ENCODE measurements around the gene SETX. TPM values are rescaled to one million over a fixed set of nuclear protein-coding genes. Genes with fewer than 3 reads are reported as not detected.
A peak's percentile ranks its signal among the peaks of the same experiment; 100 is the strongest.

SETX gene
- total RNA-seq, 2 experiments from 2014 or later = 26.4 to 26.7 TPM

DNA sequence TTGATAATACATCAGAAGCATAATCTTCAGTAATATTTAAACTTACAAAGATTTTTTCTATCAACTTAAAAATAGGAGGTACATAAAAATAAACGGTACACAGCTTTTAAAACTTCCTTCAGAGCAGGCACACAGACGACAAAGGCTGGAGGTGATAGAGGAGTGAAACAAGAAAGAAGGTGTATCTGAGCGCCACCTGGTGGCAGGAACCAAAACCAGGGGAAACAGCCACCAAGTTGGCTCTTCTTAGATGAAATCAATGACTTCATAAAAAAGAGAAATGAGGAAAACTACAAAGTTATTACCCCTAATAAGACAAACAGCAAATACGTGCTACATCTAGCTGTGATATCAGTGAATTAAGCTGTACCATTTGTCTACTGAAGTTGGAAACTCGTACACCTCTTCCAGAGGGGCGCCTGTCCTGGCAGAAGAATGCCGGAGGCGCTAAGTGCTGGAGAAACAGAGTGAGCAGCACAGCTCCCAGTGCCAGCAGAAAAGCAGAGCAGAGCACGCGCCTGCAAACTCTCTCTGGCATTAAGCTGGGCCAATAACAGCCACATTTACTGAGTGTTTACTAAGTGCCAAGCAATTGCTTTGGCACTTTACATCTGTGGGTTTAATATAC is 85.9 kb downstream of the SETX start:
- Mint-ChIP-seq H3K4me3 (no peak overlapping the region), H3K27ac (peak overlapping the region; percentile 75), H3K27me3 (ENCODE audit: low read depth) (no peaks in the 10 kb centered on the region), H3K4me1 (ENCODE audit: low read depth) (peaks cover 12% of the 10 kb centered on the region), H3K36me3 (ENCODE audit: low read depth) (peaks cover 45% of the 10 kb centered on the region), H3K9me3 (peaks cover 5% of the 10 kb centered on the region)
- intact Hi-C loops (cut with micrococcal nuclease) = loop anchor here (1.0 kb wide), 1 partner anchor 10 kb away; no protein-coding TSS in a partner anchor
- CTCF ChIA-PET = interaction anchor here (0.5 to 1.8 kb wide), 14 partner anchors 9 to 511 kb away, joined by 3 to 12 read pairs (median 4); no protein-coding TSS in a partner anchor
- peak; percentile 88 for DNase-seq

DNA sequence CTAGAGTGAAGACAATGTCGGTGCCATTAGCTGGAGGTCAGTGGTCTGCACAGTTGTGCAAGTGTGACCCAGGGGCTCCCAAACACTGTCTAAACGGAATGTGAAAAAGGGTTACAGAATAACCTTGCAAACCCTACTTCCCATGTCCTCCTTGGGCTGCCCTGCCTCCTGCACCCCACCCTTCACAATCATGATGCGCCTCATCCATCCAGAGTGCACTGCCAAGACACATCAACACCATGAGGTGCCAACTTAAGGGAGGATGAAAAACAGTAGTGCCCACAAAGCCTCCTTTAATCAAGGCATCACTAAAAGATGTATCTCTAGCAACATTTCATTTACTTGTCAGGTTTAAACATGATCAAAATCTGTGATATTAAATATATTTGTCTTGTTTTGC is 87.1 kb downstream of the SETX start:
- Mint-ChIP-seq H3K27ac (no peak overlapping the region), H3K9me3 (peaks cover 5% of the 10 kb centered on the region), H3K36me3 (ENCODE audit: low read depth) (peaks cover 40% of the 10 kb centered on the region), H3K4me1 (ENCODE audit: low read depth) (peaks cover 12% of the 10 kb centered on the region), H3K4me3 (no peak overlapping the region), H3K27me3 (ENCODE audit: low read depth) (no peaks in the 10 kb centered on the region)
- intact Hi-C loops (cut with micrococcal nuclease) = loop anchor here (1.0 kb wide), 1 partner anchor 8 kb away; no protein-coding TSS in a partner anchor
- DNase-seq = no peak
- CTCF ChIA-PET = interaction anchor here (0.8 to 1.7 kb wide), 4 partner anchors 15 to 96 kb away, joined by 3 to 6 read pairs (median 4); no protein-coding TSS in a partner anchor

DNA sequence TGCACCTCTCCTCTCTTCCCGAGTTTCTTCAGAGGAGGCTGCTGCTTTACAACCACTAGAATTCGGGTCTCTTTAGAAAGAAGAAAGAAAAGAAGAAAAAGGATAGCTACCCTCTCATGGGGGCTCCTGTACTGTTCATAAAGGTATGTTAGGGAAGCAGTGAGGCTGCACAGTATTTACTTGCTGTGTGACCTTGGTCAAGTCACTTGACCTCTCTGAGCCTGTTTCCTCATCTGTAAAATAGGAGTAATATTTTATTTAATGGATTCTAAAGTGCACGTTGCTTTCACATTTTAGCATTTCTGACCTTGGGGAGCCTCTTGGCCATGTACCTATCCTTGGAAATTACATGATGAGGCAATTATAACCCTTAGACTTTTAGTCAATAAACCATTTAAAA is 88.8 kb downstream of the SETX start:
- Mint-ChIP-seq H3K4me3 (no peak overlapping the region), H3K27me3 (ENCODE audit: low read depth) (no peaks in the 10 kb centered on the region), H3K36me3 (ENCODE audit: low read depth) (peaks cover 31% of the 10 kb centered on the region), H3K4me1 (ENCODE audit: low read depth) (peaks cover 12% of the 10 kb centered on the region), H3K27ac (no peak overlapping the region), H3K9me3 (peaks cover 5% of the 10 kb centered on the region)
- no peak for DNase-seq
- intact Hi-C loops (cut with micrococcal nuclease) = no loop called here
- CTCF ChIA-PET = interaction anchor here (0.6 to 0.7 kb wide), 2 partner anchors 131 to 502 kb away, joined by 3 read pairs; no protein-coding TSS in a partner anchor

DNA sequence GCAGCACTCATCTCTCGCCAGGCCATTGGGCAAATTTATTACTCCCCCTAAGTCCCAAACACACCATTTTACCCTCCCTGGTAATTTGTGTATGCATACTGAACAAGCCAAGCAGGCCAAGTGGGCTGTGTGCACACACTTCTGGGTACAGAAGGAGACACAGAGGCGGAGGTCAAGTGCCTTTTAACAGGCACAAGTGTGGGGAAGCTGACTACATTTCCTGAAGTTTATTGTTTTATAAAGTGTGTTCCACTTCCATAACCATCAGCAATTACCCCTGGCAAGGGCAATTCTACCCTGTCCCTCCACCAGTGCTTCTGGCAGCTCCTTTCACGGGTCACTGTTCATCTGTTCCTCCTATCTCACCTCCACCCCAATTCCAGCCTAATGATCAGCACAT is 93.9 kb downstream of the SETX start:
- peaks cover 11% of the 10 kb centered on the region for H3K36me3 Mint-ChIP-seq (ENCODE audit: low read depth)
- intact Hi-C loops (cut with micrococcal nuclease) = no loop called here
- H3K27me3 Mint-ChIP-seq (ENCODE audit: low read depth) = no peaks in the 10 kb centered on the region
- H3K27ac Mint-ChIP-seq = no peak overlapping the region
- no peaks in the 10 kb centered on the region for H3K9me3 Mint-ChIP-seq
- CTCF ChIA-PET = interaction anchor here (0.6 to 1.5 kb wide), 4 partner anchors 8 to 355 kb away, joined by 3 to 9 read pairs (median 5); no protein-coding TSS in a partner anchor
- peaks cover 7% of the 10 kb centered on the region for H3K4me1 Mint-ChIP-seq (ENCODE audit: low read depth)
- no peak overlapping the region for H3K4me3 Mint-ChIP-seq
- no peak for DNase-seq

DNA sequence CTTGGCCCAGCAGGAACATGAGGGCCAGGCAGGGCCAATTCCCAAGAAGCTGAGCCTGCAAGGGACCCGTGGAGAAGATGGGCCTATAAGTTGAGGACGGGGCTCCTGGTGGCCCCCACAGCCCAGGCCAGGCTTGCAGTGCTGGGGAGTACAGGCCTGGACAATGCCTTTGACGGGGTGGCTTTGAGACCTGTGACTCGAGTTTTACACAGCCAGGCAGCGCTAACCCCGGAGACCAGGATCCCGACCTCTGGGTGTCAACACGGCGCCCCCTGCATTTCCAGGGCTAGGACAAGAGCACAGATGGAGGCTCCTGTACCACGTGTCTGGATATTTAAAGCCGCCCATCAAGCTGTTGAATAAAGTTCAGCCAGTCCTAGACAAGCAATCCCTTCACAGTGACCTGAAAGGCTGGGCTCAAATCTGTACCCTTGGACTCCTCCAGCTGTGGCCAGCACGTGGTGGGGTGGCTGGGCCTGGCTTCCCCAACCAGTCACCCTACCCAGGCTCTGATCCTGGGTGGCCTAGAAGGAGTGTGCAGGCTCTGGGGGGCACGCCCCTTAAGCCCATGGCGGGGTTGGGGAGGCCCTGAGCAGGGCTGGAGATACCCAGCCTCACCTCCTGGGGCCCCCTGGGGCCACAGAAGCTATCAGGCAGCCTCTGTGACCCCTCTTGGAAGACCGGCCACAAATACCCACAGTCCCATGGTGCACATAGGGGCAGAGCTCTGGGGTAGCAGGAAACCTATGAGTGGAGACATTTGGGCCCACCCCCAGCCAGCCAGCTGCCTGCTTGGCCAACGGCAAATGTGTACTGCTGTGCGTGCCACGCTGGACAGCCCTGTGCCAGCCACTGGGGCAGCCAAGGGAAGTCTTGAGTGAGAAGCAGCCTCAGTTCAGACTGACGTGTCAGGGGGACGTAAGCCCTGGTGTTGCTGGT is 104.2 kb downstream of the SETX start:
- intact Hi-C loops (cut with micrococcal nuclease) = no loop called here
- H3K9me3 Mint-ChIP-seq = no peaks in the 10 kb centered on the region
- H3K4me3 Mint-ChIP-seq = no peak overlapping the region
- H3K27ac Mint-ChIP-seq = no peak overlapping the region
- DNase-seq = no peak
- H3K36me3 Mint-ChIP-seq (ENCODE audit: low read depth) = no peaks in the 10 kb centered on the region
- CTCF ChIA-PET = interaction anchor here (0.7 to 2.5 kb wide), 4 partner anchors 11 to 488 kb away, joined by 3 to 13 read pairs (median 6); no protein-coding TSS in a partner anchor
- H3K27me3 Mint-ChIP-seq (ENCODE audit: low read depth) = no peaks in the 10 kb centered on the region
- H3K4me1 Mint-ChIP-seq (ENCODE audit: low read depth) = no peaks in the 10 kb centered on the region

DNA sequence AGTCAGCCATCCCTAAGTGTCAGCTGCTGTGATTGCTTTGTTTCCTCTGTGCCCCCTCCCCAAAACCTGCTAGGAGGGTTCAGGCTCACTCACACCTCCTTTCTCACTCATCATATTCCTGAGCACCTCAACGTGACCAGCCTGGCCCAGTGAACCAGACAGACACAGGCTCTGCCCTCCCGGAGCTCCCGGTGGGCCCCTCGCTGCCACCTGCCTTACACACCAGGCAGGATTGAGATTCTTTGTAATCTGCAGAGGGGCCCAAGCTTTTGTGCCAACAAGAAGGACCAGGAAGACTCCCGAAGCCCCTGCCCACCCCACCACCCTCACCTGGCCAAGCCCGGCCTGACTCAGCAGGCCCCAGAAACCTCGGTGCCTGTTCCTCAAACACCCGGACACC is 105.1 kb downstream of the SETX start:
- Mint-ChIP-seq H3K27me3 (ENCODE audit: low read depth) (no peaks in the 10 kb centered on the region), H3K9me3 (no peaks in the 10 kb centered on the region), H3K4me3 (no peak overlapping the region), H3K4me1 (ENCODE audit: low read depth) (no peaks in the 10 kb centered on the region), H3K36me3 (ENCODE audit: low read depth) (no peaks in the 10 kb centered on the region), H3K27ac (no peak overlapping the region)
- CTCF ChIA-PET = interaction anchor here (1.1 to 1.3 kb wide), 2 partner anchors 14 to 491 kb away, joined by 4 to 6 read pairs; no protein-coding TSS in a partner anchor
- intact Hi-C loops (cut with micrococcal nuclease) = no loop called here
- DNase-seq = no peak

DNA sequence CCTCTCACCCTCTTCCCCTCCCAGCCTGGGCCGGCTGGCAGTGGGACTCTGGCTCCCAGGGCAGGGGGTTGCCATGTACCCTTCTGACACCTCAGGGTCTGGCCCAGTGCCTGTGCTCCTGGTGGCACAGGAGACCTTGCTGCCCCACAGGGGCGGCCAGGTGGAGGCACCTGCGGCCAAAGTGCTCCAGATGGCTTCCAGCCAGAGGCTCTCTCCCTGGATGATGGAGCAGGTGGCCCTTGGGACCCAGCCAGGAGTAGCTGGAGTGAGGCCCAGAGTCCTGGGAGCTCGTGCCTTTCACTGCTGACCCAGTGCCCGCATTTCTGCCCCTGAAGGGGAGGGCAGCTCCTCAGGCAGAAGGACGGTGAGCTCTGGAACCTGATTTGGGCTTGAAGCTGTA is 105.7 kb downstream of the SETX start:
- intact Hi-C loops (cut with micrococcal nuclease) = no loop called here
- H3K27ac Mint-ChIP-seq = no peak overlapping the region
- no peaks in the 10 kb centered on the region for H3K9me3 Mint-ChIP-seq
- DNase-seq = no peak
- H3K27me3 Mint-ChIP-seq (ENCODE audit: low read depth) = no peaks in the 10 kb centered on the region
- no peaks in the 10 kb centered on the region for H3K36me3 Mint-ChIP-seq (ENCODE audit: low read depth)
- CTCF ChIA-PET = interaction anchor here (1.1 to 1.3 kb wide), 2 partner anchors 13 to 491 kb away, joined by 4 to 6 read pairs; no protein-coding TSS in a partner anchor
- H3K4me1 Mint-ChIP-seq (ENCODE audit: low read depth) = no peaks in the 10 kb centered on the region
- no peak overlapping the region for H3K4me3 Mint-ChIP-seq

DNA sequence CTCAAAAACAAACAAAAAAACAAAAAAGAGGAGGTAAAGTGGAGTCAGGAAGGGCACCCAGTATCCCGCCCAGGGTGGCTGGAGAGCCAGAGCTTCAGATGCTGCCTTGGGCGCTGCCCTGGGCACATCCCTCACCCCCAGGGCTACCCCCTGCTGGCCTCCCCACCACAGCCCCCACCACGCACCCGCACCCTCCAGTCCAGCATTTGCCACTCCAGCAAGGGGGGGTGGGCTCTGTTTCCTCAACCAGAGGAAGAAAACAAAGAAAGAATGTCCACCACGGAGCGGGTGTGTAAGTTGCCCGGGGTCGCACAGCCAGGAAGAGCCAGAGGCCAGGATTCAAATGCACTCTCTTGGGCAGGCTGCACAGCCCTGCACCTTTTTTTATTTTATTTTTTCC is 106.8 kb downstream of the SETX start:
- Mint-ChIP-seq H3K4me3 (no peak overlapping the region), H3K4me1 (ENCODE audit: low read depth) (no peaks in the 10 kb centered on the region), H3K27me3 (ENCODE audit: low read depth) (no peaks in the 10 kb centered on the region), H3K9me3 (no peaks in the 10 kb centered on the region), H3K36me3 (ENCODE audit: low read depth) (no peaks in the 10 kb centered on the region), H3K27ac (no peak overlapping the region)
- no peak for DNase-seq
- intact Hi-C loops (cut with micrococcal nuclease) = no loop called here
- CTCF ChIA-PET = interaction anchor here (0.8 to 1.4 kb wide), 2 partner anchors 12 to 15 kb away, joined by 3 to 4 read pairs; no protein-coding TSS in a partner anchor

DNA sequence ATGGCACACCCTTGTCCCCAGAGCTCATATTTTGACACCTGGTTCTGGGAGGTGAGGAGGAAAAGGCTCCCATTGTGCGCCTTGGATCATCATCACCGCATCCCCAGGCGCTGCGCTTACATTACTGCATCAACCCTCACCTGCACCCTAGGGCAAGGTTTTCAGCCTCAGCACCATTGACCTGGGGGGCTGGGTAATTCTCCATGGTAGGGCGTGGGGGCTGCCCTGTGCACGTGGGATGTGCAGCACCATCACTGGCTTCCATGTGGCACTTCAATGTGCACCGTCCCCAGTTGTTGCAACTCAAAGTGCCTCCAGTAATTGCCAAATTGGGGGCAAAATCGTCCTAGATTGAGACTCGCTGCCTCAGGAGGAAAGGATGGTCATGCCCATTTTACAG is 109.3 kb downstream of the SETX start:
- H3K4me3 Mint-ChIP-seq = no peak overlapping the region

DNA sequence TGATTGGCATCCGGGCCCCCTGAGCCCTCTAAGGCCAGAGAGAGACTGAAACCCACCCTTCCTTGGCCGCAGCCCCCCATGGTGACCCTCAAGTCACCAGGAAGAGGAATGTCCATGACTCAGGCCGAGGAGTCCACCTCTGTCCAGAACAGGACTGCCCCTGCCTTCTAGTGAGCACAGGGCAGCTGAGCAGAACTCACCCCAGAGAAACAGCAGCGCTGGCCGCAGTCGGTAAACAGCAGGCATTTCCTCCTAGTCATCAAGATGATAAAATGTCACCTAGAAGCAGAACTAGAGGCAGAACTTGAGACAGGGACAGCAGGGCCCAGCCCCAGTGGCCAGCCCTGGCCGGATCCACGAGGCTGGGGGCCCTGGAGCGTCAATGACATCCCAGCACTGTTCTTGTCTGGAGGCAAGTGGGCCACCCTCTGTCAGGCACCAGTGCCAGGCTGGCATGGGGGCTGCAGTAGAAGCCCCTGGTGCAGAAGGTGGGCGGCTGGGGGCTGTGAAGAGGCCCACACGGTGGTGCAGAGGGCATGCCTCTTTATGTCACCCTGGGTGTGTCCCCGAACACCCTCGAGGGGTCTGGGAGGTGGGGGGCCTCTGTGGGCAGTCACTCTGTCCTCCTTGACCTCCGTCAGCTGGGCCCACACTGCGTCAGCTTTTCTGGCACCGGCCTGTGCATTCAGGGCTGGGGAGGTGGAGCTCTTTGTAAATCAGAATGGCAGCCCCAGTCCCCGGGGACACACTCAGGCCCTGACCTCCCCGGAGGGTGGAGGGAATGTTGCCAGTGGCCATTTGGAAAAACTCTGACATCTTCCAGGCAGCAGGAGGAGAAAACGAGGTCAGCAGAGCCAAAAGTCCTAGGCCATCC is 110.0 kb downstream of the SETX start:
- H3K27me3 Mint-ChIP-seq (ENCODE audit: low read depth) = peaks cover 2% of the 10 kb centered on the region
- H3K4me3 Mint-ChIP-seq = no peak overlapping the region
- H3K4me1 Mint-ChIP-seq (ENCODE audit: low read depth) = peaks cover 6% of the 10 kb centered on the region
- no peak for DNase-seq
- intact Hi-C loops (cut with micrococcal nuclease) = loop anchor here (5.0 kb wide), 1 partner anchor 578 kb away; no protein-coding TSS in a partner anchor
- no peaks in the 10 kb centered on the region for H3K36me3 Mint-ChIP-seq (ENCODE audit: low read depth)
- no peak overlapping the region for H3K27ac Mint-ChIP-seq
- CTCF ChIA-PET = interaction anchor here (0.5 to 1.5 kb wide), 2 partner anchors 9 to 485 kb away, joined by 3 to 5 read pairs; no protein-coding TSS in a partner anchor
- H3K9me3 Mint-ChIP-seq = no peaks in the 10 kb centered on the region

More for the DNA sequence above, 109.3 kb downstream of the SETX start:
- Mint-ChIP-seq H3K4me1 (ENCODE audit: low read depth) (peaks cover 6% of the 10 kb centered on the region), H3K27ac (no peak overlapping the region), H3K9me3 (no peaks in the 10 kb centered on the region), H3K27me3 (ENCODE audit: low read depth) (peaks cover 2% of the 10 kb centered on the region), H3K36me3 (ENCODE audit: low read depth) (no peaks in the 10 kb centered on the region)
- CTCF ChIA-PET = interaction anchor here (1.0 to 1.8 kb wide), 3 partner anchors 9 to 14 kb away, joined by 4 to 5 read pairs (median 5); no protein-coding TSS in a partner anchor
- intact Hi-C loops (cut with micrococcal nuclease) = no loop called here
- no peak for DNase-seq
